HepG2 (cell line): ENCODE measurements around the gene KDM6B. TPM values are rescaled to one million over a fixed set of nuclear protein-coding genes. Genes with fewer than 3 reads are reported as not detected.

ENCODE experiments used
- ATAC-seq: fragments of 200-7000 bp; cut with Tn5 transposase; 3 replicates; pipeline ENCODE4 v1.9.1; 2020; ENCODE audit warnings: mild to moderate bottlenecking, moderate library complexity
- BruUV-seq: library from RNA; stranded (reverse); fragments of 400-500 nt; replicated peaks from 2 replicates; lab custom pipeline; 2021; lab: Mats Ljungman, UMichigan
- CTCF ChIA-PET: fragments of 300-600 bp; formaldehyde crosslinking; extraction: SDS; loops from one replicate; lab custom pipeline; 2021; ENCODE audit warnings: low total read pairs, inconsistent platforms, low intra/inter-chr PET ratio; lab: Yijun Ruan, JAX
- POLR2A ChIA-PET: fragments of 350-600 bp; sonication (Branson Sonifier 250); formaldehyde crosslinking; loops from one replicate; lab custom pipeline; 2020; ENCODE audit warnings: antibody characterized with exemption, inconsistent platforms; lab: Yijun Ruan, JAX
- DNase-seq: peaks from one replicate; pipeline ENCODE4 v3.0.0-alpha.2; 2015; ENCODE audit warnings: low spot score
- FAIRE-seq: peaks from 3 replicates; lab custom pipeline; 2011; peaks lifted over from hg19 to GRCh38; lab: Jason Lieb, UNC
- H2AFZ ChIP-seq: one replicate; pipeline ENCODE4 v1.6.1; 2011; ENCODE audit warnings: low read length, inconsistent platforms
- H3K27ac ChIP-seq: fragments of 300-600 bp; 3 replicates; pipeline ENCODE4 v1.8.0; 2011; ENCODE audit warnings: mixed run types, mild to moderate bottlenecking, mixed read lengths, low read length, inconsistent platforms; ENCODE audit not compliant: insufficient read depth; ENCODE audit errors: extremely low read length
- H3K27me3 ChIP-seq, 2 experiments: fragments of 200-600 bp in 1 of 2; 2 replicates in 1 of 2; 3 replicates in 1 of 2; pipeline versions ENCODE4 v1.6.0 to v1.8.0; 2011; ENCODE audit warnings: low read length in 2 of 2, mild to moderate bottlenecking in 2 of 2, moderate library complexity in 2 of 2, inconsistent platforms in 1 of 2; ENCODE audit not compliant: insufficient read depth in 2 of 2, control insufficient read depth in 1 of 2
- H3K36me3 ChIP-seq, 2 experiments: fragments of 200-600 bp in 1 of 2; replicated peaks in 1 of 2; 2 replicates in 1 of 2; 3 replicates in 1 of 2; pipeline versions ENCODE4 v1.5.1 to v1.8.0; 2011; ENCODE audit warnings: low read length in 2 of 2, inconsistent platforms in 1 of 2; ENCODE audit not compliant: insufficient read depth in 2 of 2, control insufficient read depth in 1 of 2
- H3K4me1 ChIP-seq: 2 replicates; pipeline ENCODE4 v1.5.1; 2012; ENCODE audit warnings: low read length, inconsistent platforms; ENCODE audit not compliant: insufficient read depth
- H3K4me2 ChIP-seq: 2 replicates; pipeline ENCODE4 v1.6.0; 2011; ENCODE audit warnings: low read depth, low read length, inconsistent platforms
- H3K4me3 ChIP-seq, 3 experiments: fragments of 200-600 bp in 1 of 3; sonication (generic), shearing (Covaris generic) in 1 of 3; replicated peaks in 1 of 3; 2 replicates each; pipeline ENCODE4 v1.5.1; 2011 to 2016; ENCODE audit warnings: low read length in 3 of 3, inconsistent platforms in 2 of 3, low read depth in 2 of 3, mild to moderate bottlenecking in 2 of 3, control low read depth in 1 of 3, mixed read lengths in 1 of 3; ENCODE audit not compliant: insufficient read depth in 1 of 3
- H3K79me2 ChIP-seq: one replicate; pipeline ENCODE4 v1.6.1; 2011; ENCODE audit warnings: low read length, inconsistent platforms; ENCODE audit not compliant: insufficient read depth
- H3K9ac ChIP-seq: 2 replicates; pipeline ENCODE4 v1.6.0; 2011; ENCODE audit warnings: mild to moderate bottlenecking, low read depth, low read length, inconsistent platforms; ENCODE audit not compliant: insufficient read depth
- H3K9me3 ChIP-seq: 2 replicates; pipeline ENCODE4 v1.5.1; 2012; ENCODE audit warnings: mild to moderate bottlenecking, low read length
- H4K20me1 ChIP-seq: 2 replicates; pipeline ENCODE4 v1.6.0; 2011; ENCODE audit warnings: inconsistent platforms, mild to moderate bottlenecking, low read length, moderate library complexity; ENCODE audit not compliant: insufficient read depth
- CEBPB ChIP-seq: IDR thresholded peaks from 2 replicates; pipeline ENCODE4 v1.6.1; 2011; ENCODE audit warnings: low read depth, low read length, improper control_type of control experiment, borderline replicate concordance
- CHCHD3 ChIP-seq: sonication (generic); formaldehyde crosslinking; IDR thresholded peaks from 2 replicates; pipeline ENCODE4 v1.8.0; 2022; ENCODE audit warnings: mild to moderate bottlenecking, missing genetic modification reagents, moderate library complexity
- DRAP1 ChIP-seq: IDR thresholded peaks from 2 replicates; pipeline ENCODE4 v1.6.1; 2016; ENCODE audit warnings: missing genetic modification reagents, missing compliant biosample characterization
- EED ChIP-seq: sonication (generic); formaldehyde crosslinking; IDR thresholded peaks from 2 replicates; pipeline ENCODE4 v1.5.0; 2020; ENCODE audit warnings: mild to moderate bottlenecking, missing genetic modification reagents
- HOXD1 ChIP-seq: sonication (generic); formaldehyde crosslinking; IDR thresholded peaks from 2 replicates; pipeline ENCODE4 v1.5.0; 2020; ENCODE audit warnings: missing genetic modification reagents
- IRF2 ChIP-seq: IDR thresholded peaks from 2 replicates; pipeline ENCODE4 v1.6.1; 2018; ENCODE audit warnings: missing genetic modification reagents, missing compliant biosample characterization
- JUNB ChIP-seq: sonication (generic); formaldehyde crosslinking; IDR thresholded peaks from 2 replicates; pipeline ENCODE4 v1.8.0; 2022; ENCODE audit warnings: missing genetic modification reagents, mild to moderate bottlenecking, borderline replicate concordance
- JUND ChIP-seq: sonication (generic); formaldehyde crosslinking; IDR thresholded peaks from 2 replicates; pipeline ENCODE4 v1.8.0; 2022; ENCODE audit warnings: mild to moderate bottlenecking, missing genetic modification reagents
- KAT8 ChIP-seq: IDR thresholded peaks from 2 replicates; pipeline ENCODE4 v1.6.1; 2016; ENCODE audit warnings: missing genetic modification reagents, missing compliant biosample characterization
- NCOR1 ChIP-seq: fragments of 200-600 bp; sonication (generic); IDR thresholded peaks from 2 replicates; pipeline ENCODE4 v1.7.0; 2017; ENCODE audit warnings: antibody characterized with exemption, low read length, borderline replicate concordance
- NFKBIZ ChIP-seq: IDR thresholded peaks from 2 replicates; pipeline ENCODE4 v1.6.1; 2018; ENCODE audit warnings: missing genetic modification reagents, missing compliant biosample characterization
- PCBP2 ChIP-seq: fragments of 200-400 bp; formaldehyde crosslinking; optimal IDR thresholded peaks from 2 replicates; pipeline ENCODE3; 2018; ENCODE audit warnings: low read length, low read depth; ENCODE audit not compliant: poor library complexity, severe bottlenecking
- SP1 ChIP-seq, 2 experiments: fragments of 450-650 bp in 1 of 2; sonication (generic) in 1 of 2; formaldehyde crosslinking in 1 of 2; IDR thresholded peaks; 2 replicates each; pipeline versions ENCODE4 v1.4.0 to v1.6.1; 2016 to 2020; ENCODE audit warnings: missing genetic modification reagents in 1 of 2
- SP2 ChIP-seq: sonication (generic); formaldehyde crosslinking; IDR thresholded peaks from 2 replicates; pipeline ENCODE4 v1.5.1; 2020; ENCODE audit warnings: mild to moderate bottlenecking, missing genetic modification reagents
- WIZ ChIP-seq: sonication (generic); formaldehyde crosslinking; IDR thresholded peaks from 2 replicates; pipeline ENCODE4 v1.5.1; 2020; ENCODE audit warnings: mild to moderate bottlenecking, missing genetic modification reagents
- ZBTB7B ChIP-seq: sonication (generic); formaldehyde crosslinking; IDR thresholded peaks from 2 replicates; pipeline ENCODE4 v1.4.0; 2020; ENCODE audit warnings: missing genetic modification reagents
- ZMYM4 ChIP-seq: sonication (generic); formaldehyde crosslinking; IDR thresholded peaks from 2 replicates; pipeline ENCODE4 v1.8.1; 2023; ENCODE audit warnings: mild to moderate bottlenecking, missing genetic modification reagents
- ZNF660 ChIP-seq: sonication (generic); formaldehyde crosslinking; IDR thresholded peaks from 2 replicates; pipeline ENCODE4 v1.5.1; 2020; ENCODE audit warnings: mild to moderate bottlenecking, low read depth, missing genetic modification reagents, borderline replicate concordance
- ZNF776 ChIP-seq: sonication (generic); formaldehyde crosslinking; IDR thresholded peaks from 2 replicates; pipeline ENCODE4 v1.4.0; 2020; ENCODE audit warnings: mild to moderate bottlenecking, missing genetic modification reagents
- WGBS: methylation state at CpG from one replicate; pipeline ENCODE4 v1.1.6; 2017; ENCODE audit warnings: low lambda C conversion rate; 5-methylcytosine and 5-hydroxymethylcytosine counted together
- in situ Hi-C: cut with HindIII; loops from 2 replicates; pipeline ENCODE4 v1.10.0; 2017; ENCODE audit warnings: low pct_unique_long_range_greater_than_20kb; ENCODE audit not compliant: extremely low pct_ligation_motif_present
- intact Hi-C: fragments of 100-400 bp; cut with micrococcal nuclease; formaldehyde crosslinking; loops from one replicate; pipeline ENCODE4 v1.10.0; 2022; ENCODE audit not compliant: unreplicated experiment
- polyA plus RNA-seq, 8 experiments: library from polyadenylated mRNA; depleted of rRNA in 3 of 8; stranded (reverse) in 7 of 8; unstranded in 1 of 8; fragments of >200 nt; fragmentation: Illumina TruSeq in 4 of 8; extraction: Trizol in 4 of 8; gene quantifications; 2 replicates each; pipeline versions ENCODE4 v1.2.1 to v1.2.3, GENCODE V29; 2011 to 2016; ENCODE audit warnings: low read depth in 4 of 8, missing spikeins in 1 of 8, mixed read lengths in 1 of 8; ENCODE audit not compliant: insufficient read depth in 1 of 8
- total RNA-seq, 5 experiments: library from RNA; depleted of rRNA; stranded (reverse); fragments of >200 nt; fragmentation: Illumina TruSeq; extraction: Trizol; gene quantifications; 2 replicates each; pipeline ENCODE4 v1.2.3, GENCODE V29; 2016; ENCODE audit warnings: low read depth in 1 of 5
- TF ChIP-seq, protein P1 (sequence below): sonication (generic); formaldehyde crosslinking; IDR thresholded peaks from 2 replicates; pipeline ENCODE4 v1.5.0; 2020; ENCODE audit warnings: missing genetic modification reagents

The KDM6B gene
- total and polyA plus RNA-seq, 2 of the 13 experiments (the other 11 are each of a cell fraction or from before 2014, with no cell fraction given) = 1.3 to 2.1 TPM

- no peak for TF ChIP-seq HOXD1 (CRISPR knock-in tag)
- TF ChIP-seq ZNF776 (CRISPR knock-in tag) = no peak
- TF ChIP-seq DRAP1 (CRISPR knock-in tag) = no peak
- TF ChIP-seq PCBP2 = no peak
- TF ChIP-seq, protein P1, sequence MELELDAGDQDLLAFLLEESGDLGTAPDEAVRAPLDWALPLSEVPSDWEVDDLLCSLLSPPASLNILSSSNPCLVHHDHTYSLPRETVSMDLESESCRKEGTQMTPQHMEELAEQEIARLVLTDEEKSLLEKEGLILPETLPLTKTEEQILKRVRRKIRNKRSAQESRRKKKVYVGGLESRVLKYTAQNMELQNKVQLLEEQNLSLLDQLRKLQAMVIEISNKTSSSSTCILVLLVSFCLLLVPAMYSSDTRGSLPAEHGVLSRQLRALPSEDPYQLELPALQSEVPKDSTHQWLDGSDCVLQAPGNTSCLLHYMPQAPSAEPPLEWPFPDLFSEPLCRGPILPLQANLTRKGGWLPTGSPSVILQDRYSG = no peak
- TF ChIP-seq IRF2 (CRISPR knock-in tag) = no peak
- TF ChIP-seq JUNB (CRISPR knock-in tag) = 0 out of 2 replicates have a peak, but pooled peaks have one; percentile 2
These were observed 3.5 kb downstream of the KDM6B start (continued) for GRCh38 chr17:7837408-7838088.

- H3K9me3 ChIP-seq = no peaks in the 10 kb centered on the region
- ATAC-seq = no peak
- TF ChIP-seq ZNF660 (CRISPR knock-in tag) (no peak), SP1 (IDR thresholded peaks at IDR 0.05) (no peak), SP1 (CRISPR knock-in tag; IDR thresholded peaks at IDR 0.05) (no peak), ZMYM4 (no peak), NFKBIZ (CRISPR knock-in tag) (0 out of 2 replicates have a peak, but pooled peaks have one; percentile 60), CHCHD3 (CRISPR knock-in tag) (no peak), EED (CRISPR knock-in tag) (0 out of 2 replicates have a peak, but pooled peaks have one; percentile 15), DRAP1 (CRISPR knock-in tag) (no peak), SP2 (CRISPR knock-in tag) (no peak), NCOR1 (no peak), WIZ (no peak), CEBPB (peak; percentile 90), KAT8 (CRISPR knock-in tag) (no peak), JUND (CRISPR knock-in tag) (no peak), ZBTB7B (CRISPR knock-in tag) (no peak)
These were observed 4.4 kb downstream of the KDM6B start for GRCh38 chr17:7838090-7839075.

More at GRCh38 chr17:7838090-7839075, 4.4 kb downstream of the KDM6B start:
- no TSS peak for BruUV-seq
- intact Hi-C loops = no loop called here
- ChIA-PET POLR2A (interaction anchor here (0.6 to 8.1 kb wide), 6 partner anchors 13 to 354 kb away, joined by 3 to 104 read pairs (median 5); partner anchors contain the start of genes CD68, CYB5D1, NAA38 and TMEM88), CTCF (no interaction called here)
- Histone ChIP-seq H3K9ac (peak overlapping the region; percentile 67), H3K27me3 (peaks cover 0 to 3% of the 10 kb centered on the region in 2 experiments; a peak in 1 of 5 replicates), H3K36me3 (0 out of 5 replicates have a peak, but pooled peaks cover 0 to 5% of the 10 kb centered on the region in 2 experiments), H4K20me1 (peaks cover 9% of the 10 kb centered on the region; the same call in 1 of the 2 replicates), H3K79me2 (peaks cover 42% of the 10 kb centered on the region), H3K27ac (peak overlapping the region; percentile 92), H3K4me3 (peak overlapping the region; percentile 38 to 92 (median 55)), H2AFZ (no peak overlapping the region), H3K4me2 (peak overlapping the region; percentile 90), H3K4me1 (peaks cover 43% of the 10 kb centered on the region)
- no peak for FAIRE-seq
- in situ Hi-C loops = no loop called here
- DNase-seq = peak; percentile 41
- WGBS = 13% methylated on average over 10 of the region's 12 CpGs
